HL-60 (cell line): ENCODE data around the gene BUD23.

ENCODE experiments used
- GABPA ChIP-seq: IDR thresholded peaks from 2 replicates; pipeline ENCODE4 v1.6.1; 2012; ENCODE audit warnings: low read depth
- POLR2AphosphoS5 ChIP-seq: IDR thresholded peaks from 2 replicates; pipeline ENCODE4 v1.6.1; 2012; ENCODE audit warnings: low read depth
- SPI1 ChIP-seq: IDR thresholded peaks from 2 replicates; pipeline ENCODE4 v1.6.1; 2012; ENCODE audit warnings: low read depth, mild to moderate bottlenecking, borderline replicate concordance
- TF ChIP-seq, protein P1 (sequence below): IDR thresholded peaks from one replicate; pipeline ENCODE4 v1.5.1; 2011; ENCODE audit warnings: low read length, control low read depth, inconsistent platforms; ENCODE audit not compliant: insufficient read depth
- TF ChIP-seq, protein P2 (sequence below): IDR thresholded peaks from 2 replicates; pipeline ENCODE4 v1.6.1; 2012; ENCODE audit warnings: low read depth; ENCODE audit not compliant: insufficient replicate concordance

DNA sequence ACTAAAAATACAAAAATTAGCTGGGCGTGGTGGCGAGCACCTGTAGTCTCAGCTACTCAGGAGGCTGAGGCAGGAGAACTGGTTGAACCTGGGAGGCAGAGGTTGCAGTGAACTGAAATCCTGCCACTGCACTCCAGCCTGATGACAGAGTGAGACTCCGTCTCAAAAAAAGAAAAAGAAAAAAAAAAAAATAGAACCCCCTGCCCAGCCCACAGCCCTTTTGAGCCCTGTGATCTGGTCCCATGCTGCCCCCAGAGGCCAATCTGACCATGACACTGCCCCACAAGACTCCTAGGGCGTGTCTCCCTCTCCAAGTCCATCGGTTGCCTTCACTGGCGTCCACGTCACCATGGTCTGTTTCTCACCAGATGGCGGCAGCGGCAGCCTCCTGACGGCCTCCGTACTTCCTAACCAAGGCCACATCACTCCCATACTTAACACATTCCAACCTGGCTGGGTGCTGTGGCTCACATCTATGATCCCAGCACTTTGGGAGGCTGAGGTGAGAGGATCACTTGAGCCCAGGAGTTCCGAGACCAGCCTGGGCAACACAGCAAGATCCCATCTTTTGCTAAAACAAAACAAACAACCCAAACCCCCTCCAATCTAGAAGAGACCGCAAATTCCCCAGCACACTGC is 18.1 kb downstream of the BUD23 start:
- TF ChIP-seq POLR2AphosphoS5 (no peak), GABPA (no peak), SPI1 (no peak)
- TF ChIP-seq, protein P1, sequence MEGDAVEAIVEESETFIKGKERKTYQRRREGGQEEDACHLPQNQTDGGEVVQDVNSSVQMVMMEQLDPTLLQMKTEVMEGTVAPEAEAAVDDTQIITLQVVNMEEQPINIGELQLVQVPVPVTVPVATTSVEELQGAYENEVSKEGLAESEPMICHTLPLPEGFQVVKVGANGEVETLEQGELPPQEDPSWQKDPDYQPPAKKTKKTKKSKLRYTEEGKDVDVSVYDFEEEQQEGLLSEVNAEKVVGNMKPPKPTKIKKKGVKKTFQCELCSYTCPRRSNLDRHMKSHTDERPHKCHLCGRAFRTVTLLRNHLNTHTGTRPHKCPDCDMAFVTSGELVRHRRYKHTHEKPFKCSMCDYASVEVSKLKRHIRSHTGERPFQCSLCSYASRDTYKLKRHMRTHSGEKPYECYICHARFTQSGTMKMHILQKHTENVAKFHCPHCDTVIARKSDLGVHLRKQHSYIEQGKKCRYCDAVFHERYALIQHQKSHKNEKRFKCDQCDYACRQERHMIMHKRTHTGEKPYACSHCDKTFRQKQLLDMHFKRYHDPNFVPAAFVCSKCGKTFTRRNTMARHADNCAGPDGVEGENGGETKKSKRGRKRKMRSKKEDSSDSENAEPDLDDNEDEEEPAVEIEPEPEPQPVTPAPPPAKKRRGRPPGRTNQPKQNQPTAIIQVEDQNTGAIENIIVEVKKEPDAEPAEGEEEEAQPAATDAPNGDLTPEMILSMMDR: peak; percentile 2
- TF ChIP-seq, protein P2, sequence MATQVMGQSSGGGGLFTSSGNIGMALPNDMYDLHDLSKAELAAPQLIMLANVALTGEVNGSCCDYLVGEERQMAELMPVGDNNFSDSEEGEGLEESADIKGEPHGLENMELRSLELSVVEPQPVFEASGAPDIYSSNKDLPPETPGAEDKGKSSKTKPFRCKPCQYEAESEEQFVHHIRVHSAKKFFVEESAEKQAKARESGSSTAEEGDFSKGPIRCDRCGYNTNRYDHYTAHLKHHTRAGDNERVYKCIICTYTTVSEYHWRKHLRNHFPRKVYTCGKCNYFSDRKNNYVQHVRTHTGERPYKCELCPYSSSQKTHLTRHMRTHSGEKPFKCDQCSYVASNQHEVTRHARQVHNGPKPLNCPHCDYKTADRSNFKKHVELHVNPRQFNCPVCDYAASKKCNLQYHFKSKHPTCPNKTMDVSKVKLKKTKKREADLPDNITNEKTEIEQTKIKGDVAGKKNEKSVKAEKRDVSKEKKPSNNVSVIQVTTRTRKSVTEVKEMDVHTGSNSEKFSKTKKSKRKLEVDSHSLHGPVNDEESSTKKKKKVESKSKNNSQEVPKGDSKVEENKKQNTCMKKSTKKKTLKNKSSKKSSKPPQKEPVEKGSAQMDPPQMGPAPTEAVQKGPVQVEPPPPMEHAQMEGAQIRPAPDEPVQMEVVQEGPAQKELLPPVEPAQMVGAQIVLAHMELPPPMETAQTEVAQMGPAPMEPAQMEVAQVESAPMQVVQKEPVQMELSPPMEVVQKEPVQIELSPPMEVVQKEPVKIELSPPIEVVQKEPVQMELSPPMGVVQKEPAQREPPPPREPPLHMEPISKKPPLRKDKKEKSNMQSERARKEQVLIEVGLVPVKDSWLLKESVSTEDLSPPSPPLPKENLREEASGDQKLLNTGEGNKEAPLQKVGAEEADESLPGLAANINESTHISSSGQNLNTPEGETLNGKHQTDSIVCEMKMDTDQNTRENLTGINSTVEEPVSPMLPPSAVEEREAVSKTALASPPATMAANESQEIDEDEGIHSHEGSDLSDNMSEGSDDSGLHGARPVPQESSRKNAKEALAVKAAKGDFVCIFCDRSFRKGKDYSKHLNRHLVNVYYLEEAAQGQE: no peak
